ENCODE measurements around the gene VAMP5.

Gene VAMP5

GRCh38 chr2:85621338-85621737 is 37.1 kb downstream of the VAMP5 start:
- H3K4me3 ChIP-seq (ENCODE audit: control insufficient read depth in 1 of 7, extremely low read depth in 1 of 7, insufficient read depth in 4 of 7, low read depth in 2 of 7, low read length in 6 of 7): no peak overlapping the region
- peaks cover 6 to 11% (median 11%) of the 10 kb centered on the region in 4 experiments for H3K4me1 ChIP-seq (ENCODE audit: control extremely low read depth in 1 of 4, control insufficient read depth in 4 of 4, insufficient read depth in 4 of 4, low read length in 3 of 4)
- H3K9me3 ChIP-seq (ENCODE audit: control extremely low read depth in 1 of 5, control insufficient read depth in 4 of 5, insufficient read depth in 2 of 5, low read depth in 1 of 5, low read length in 4 of 5): no peaks in the 10 kb centered on the region
- CTCF ChIA-PET: interaction anchor here (0.8 to 5.7 kb wide), 8 partner anchors 8 to 108 kb away, joined by 3 to 38 read pairs (median 5); no protein-coding TSS in a partner anchor
- H3K27me3 ChIP-seq (replicated peaks in 2 of 5; ENCODE audit: control insufficient read depth in 4 of 5, insufficient read depth in 5 of 5, low read length in 4 of 5): no peaks in the 10 kb centered on the region
- POLR2A ChIA-PET: no interaction called here
- peaks cover 23 to 70% (median 44%) of the 10 kb centered on the region in 4 experiments for H3K36me3 ChIP-seq (ENCODE audit: control insufficient read depth in 4 of 4, insufficient read depth in 4 of 4, low read length in 3 of 4)
- no CpG with 5 or more reads among the region's 1 CpG for WGBS (ENCODE audit: insufficient coverage)
- DNase-seq: no peak
- H3K27ac ChIP-seq (ENCODE audit: insufficient read depth in 1 of 2, low read depth in 1 of 2, low read length in 2 of 2, poor library complexity in 1 of 2, severe bottlenecking in 2 of 2): no peak overlapping the region

GRCh38 chr2:85623991-85624390 is 39.8 kb downstream of the VAMP5 start:
- 86% methylated on average over 5 of the region's 5 CpGs for WGBS (ENCODE audit: insufficient coverage)
- DNase-seq: no peak
- Histone ChIP-seq H3K27ac (ENCODE audit: insufficient read depth in 1 of 2, low read depth in 1 of 2, low read length in 2 of 2, poor library complexity in 1 of 2, severe bottlenecking in 2 of 2) (no peak overlapping the region), H3K4me3 (ENCODE audit: control insufficient read depth in 1 of 7, extremely low read depth in 1 of 7, insufficient read depth in 4 of 7, low read depth in 2 of 7, low read length in 6 of 7) (no peak overlapping the region), H3K36me3 (ENCODE audit: control insufficient read depth in 4 of 4, insufficient read depth in 4 of 4, low read length in 3 of 4) (peaks cover 29 to 86% (median 57%) of the 10 kb centered on the region in 4 experiments), H3K4me1 (ENCODE audit: control extremely low read depth in 1 of 4, control insufficient read depth in 4 of 4, insufficient read depth in 4 of 4, low read length in 3 of 4) (no peaks in the 10 kb centered on the region), H3K27me3 (replicated peaks in 2 of 5; ENCODE audit: control insufficient read depth in 4 of 5, insufficient read depth in 5 of 5, low read length in 4 of 5) (no peaks in the 10 kb centered on the region), H3K9me3 (ENCODE audit: control extremely low read depth in 1 of 5, control insufficient read depth in 4 of 5, insufficient read depth in 2 of 5, low read depth in 1 of 5, low read length in 4 of 5) (no peaks in the 10 kb centered on the region)
- ChIA-PET CTCF (interaction anchor here (5.7 kb wide), 1 partner anchor 13 kb away, joined by 38 read pairs; no protein-coding TSS in a partner anchor), POLR2A (no interaction called here)

GRCh38 chr2:85628658-85629057 is 44.4 kb downstream of the VAMP5 start:
- Histone ChIP-seq H3K27ac (ENCODE audit: insufficient read depth in 1 of 2, low read depth in 1 of 2, low read length in 2 of 2, poor library complexity in 1 of 2, severe bottlenecking in 2 of 2) (peak overlapping the region in 1 of 2 experiments; percentile 34), H3K4me1 (ENCODE audit: control extremely low read depth in 1 of 4, control insufficient read depth in 4 of 4, insufficient read depth in 4 of 4, low read length in 3 of 4) (no peaks in the 10 kb centered on the region), H3K27me3 (replicated peaks in 2 of 5; ENCODE audit: control insufficient read depth in 4 of 5, insufficient read depth in 5 of 5, low read length in 4 of 5) (no peaks in the 10 kb centered on the region), H3K36me3 (ENCODE audit: control insufficient read depth in 4 of 4, insufficient read depth in 4 of 4, low read length in 3 of 4) (peaks cover 40 to 89% (median 63%) of the 10 kb centered on the region in 4 experiments), H3K4me3 (ENCODE audit: control insufficient read depth in 1 of 7, extremely low read depth in 1 of 7, insufficient read depth in 4 of 7, low read depth in 2 of 7, low read length in 6 of 7) (no peak overlapping the region), H3K9me3 (ENCODE audit: control extremely low read depth in 1 of 5, control insufficient read depth in 4 of 5, insufficient read depth in 2 of 5, low read depth in 1 of 5, low read length in 4 of 5) (no peaks in the 10 kb centered on the region)
- peak in 1 of 3 donors; percentile 17 for DNase-seq
- CTCF ChIA-PET: interaction anchor here (1.3 to 5.2 kb wide), 2 partner anchors 8 kb away, joined by 3 to 35 read pairs; no protein-coding TSS in a partner anchor
- 89% methylated on average over 1 of the region's 2 CpGs for WGBS (ENCODE audit: insufficient coverage)
- POLR2A ChIA-PET: interaction anchor here (1.0 to 1.2 kb wide), 2 partner anchors 8 to 67 kb away, joined by 3 to 4 read pairs; no protein-coding TSS in a partner anchor

DNA sequence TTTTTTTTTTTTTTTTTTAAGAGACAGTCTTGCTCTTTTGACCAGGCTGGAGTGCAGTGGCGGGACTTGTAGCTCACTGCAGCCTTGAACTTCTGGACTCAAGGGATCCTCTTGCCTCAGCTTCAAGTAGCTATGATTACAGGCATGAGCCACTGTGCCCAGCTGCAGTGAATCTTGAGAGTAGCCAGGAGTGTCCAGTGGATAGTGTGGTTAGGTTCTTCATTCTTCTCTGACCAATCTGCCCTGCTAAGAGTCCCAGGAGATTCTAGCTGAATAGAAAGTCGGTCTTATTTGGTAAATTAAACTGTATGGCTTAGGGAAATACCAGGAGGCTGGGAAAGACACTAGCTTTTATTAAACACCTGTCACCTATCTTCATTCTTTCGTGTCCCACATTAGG is 47.1 kb downstream of the VAMP5 start:
- 100% methylated on average over 1 of the region's 3 CpGs for WGBS (ENCODE audit: insufficient coverage)
- ChIA-PET CTCF (interaction anchor here (0.7 to 9.5 kb wide), 5 partner anchors 10 to 113 kb away, joined by 3 to 69 read pairs (median 5); partner anchors contain the start of gene SFTPB), POLR2A (no interaction called here)
- Histone ChIP-seq H3K27ac (ENCODE audit: insufficient read depth in 1 of 2, low read depth in 1 of 2, low read length in 2 of 2, poor library complexity in 1 of 2, severe bottlenecking in 2 of 2) (no peak overlapping the region), H3K36me3 (ENCODE audit: control insufficient read depth in 4 of 4, insufficient read depth in 4 of 4, low read length in 3 of 4) (peaks cover 36 to 85% (median 58%) of the 10 kb centered on the region in 4 experiments), H3K9me3 (ENCODE audit: control extremely low read depth in 1 of 5, control insufficient read depth in 4 of 5, insufficient read depth in 2 of 5, low read depth in 1 of 5, low read length in 4 of 5) (no peaks in the 10 kb centered on the region), H3K27me3 (replicated peaks in 2 of 5; ENCODE audit: control insufficient read depth in 4 of 5, insufficient read depth in 5 of 5, low read length in 4 of 5) (no peaks in the 10 kb centered on the region), H3K4me3 (ENCODE audit: control insufficient read depth in 1 of 7, extremely low read depth in 1 of 7, insufficient read depth in 4 of 7, low read depth in 2 of 7, low read length in 6 of 7) (no peak overlapping the region), H3K4me1 (ENCODE audit: control extremely low read depth in 1 of 4, control insufficient read depth in 4 of 4, insufficient read depth in 4 of 4, low read length in 3 of 4) (no peaks in the 10 kb centered on the region)
- no peak for DNase-seq

GRCh38 chr2:85635011-85635410 is 50.8 kb downstream of the VAMP5 start:
- H3K4me3 ChIP-seq (ENCODE audit: control insufficient read depth in 1 of 7, extremely low read depth in 1 of 7, insufficient read depth in 4 of 7, low read depth in 2 of 7, low read length in 6 of 7): no peak overlapping the region
- 86% methylated on average over 5 of the region's 8 CpGs for WGBS (ENCODE audit: insufficient coverage)
- POLR2A ChIA-PET: no interaction called here
- H3K4me1 ChIP-seq (ENCODE audit: control extremely low read depth in 1 of 4, control insufficient read depth in 4 of 4, insufficient read depth in 4 of 4, low read length in 3 of 4): no peaks in the 10 kb centered on the region
- no peak for DNase-seq
- no peak overlapping the region for H3K27ac ChIP-seq (ENCODE audit: insufficient read depth in 1 of 2, low read depth in 1 of 2, low read length in 2 of 2, poor library complexity in 1 of 2, severe bottlenecking in 2 of 2)
- CTCF ChIA-PET: interaction anchor here (0.8 to 9.5 kb wide), 11 partner anchors 8 to 444 kb away, joined by 3 to 69 read pairs (median 17); no protein-coding TSS in a partner anchor
- no peaks in the 10 kb centered on the region for H3K27me3 ChIP-seq (replicated peaks in 2 of 5; ENCODE audit: control insufficient read depth in 4 of 5, insufficient read depth in 5 of 5, low read length in 4 of 5)
- no peaks in the 10 kb centered on the region for H3K9me3 ChIP-seq (ENCODE audit: control extremely low read depth in 1 of 5, control insufficient read depth in 4 of 5, insufficient read depth in 2 of 5, low read depth in 1 of 5, low read length in 4 of 5)
- peaks cover 39 to 85% (median 60%) of the 10 kb centered on the region in 4 experiments for H3K36me3 ChIP-seq (ENCODE audit: control insufficient read depth in 4 of 4, insufficient read depth in 4 of 4, low read length in 3 of 4)

GRCh38 chr2:85635636-85636035 is 51.4 kb downstream of the VAMP5 start:
- WGBS (ENCODE audit: insufficient coverage): 95% methylated on average over 3 of the region's 4 CpGs
- ChIA-PET POLR2A (no interaction called here), CTCF (interaction anchor here (0.8 to 9.5 kb wide), 13 partner anchors 8 to 179 kb away, joined by 3 to 69 read pairs (median 6); partner anchors contain the start of gene GGCX)
- DNase-seq: no peak
- peak overlapping the region in 1 of 2 experiments; percentile 29 for H3K27ac ChIP-seq (ENCODE audit: insufficient read depth in 1 of 2, low read depth in 1 of 2, low read length in 2 of 2, poor library complexity in 1 of 2, severe bottlenecking in 2 of 2)
- no peak overlapping the region for H3K4me3 ChIP-seq (ENCODE audit: control insufficient read depth in 1 of 7, extremely low read depth in 1 of 7, insufficient read depth in 4 of 7, low read depth in 2 of 7, low read length in 6 of 7)
- no peaks in the 10 kb centered on the region for H3K4me1 ChIP-seq (ENCODE audit: control extremely low read depth in 1 of 4, control insufficient read depth in 4 of 4, insufficient read depth in 4 of 4, low read length in 3 of 4)
- H3K27me3 ChIP-seq (replicated peaks in 2 of 5; ENCODE audit: control insufficient read depth in 4 of 5, insufficient read depth in 5 of 5, low read length in 4 of 5): no peaks in the 10 kb centered on the region
- H3K9me3 ChIP-seq (ENCODE audit: control extremely low read depth in 1 of 5, control insufficient read depth in 4 of 5, insufficient read depth in 2 of 5, low read depth in 1 of 5, low read length in 4 of 5): no peaks in the 10 kb centered on the region
- peaks cover 34 to 84% (median 57%) of the 10 kb centered on the region in 4 experiments for H3K36me3 ChIP-seq (ENCODE audit: control insufficient read depth in 4 of 4, insufficient read depth in 4 of 4, low read length in 3 of 4)

DNA sequence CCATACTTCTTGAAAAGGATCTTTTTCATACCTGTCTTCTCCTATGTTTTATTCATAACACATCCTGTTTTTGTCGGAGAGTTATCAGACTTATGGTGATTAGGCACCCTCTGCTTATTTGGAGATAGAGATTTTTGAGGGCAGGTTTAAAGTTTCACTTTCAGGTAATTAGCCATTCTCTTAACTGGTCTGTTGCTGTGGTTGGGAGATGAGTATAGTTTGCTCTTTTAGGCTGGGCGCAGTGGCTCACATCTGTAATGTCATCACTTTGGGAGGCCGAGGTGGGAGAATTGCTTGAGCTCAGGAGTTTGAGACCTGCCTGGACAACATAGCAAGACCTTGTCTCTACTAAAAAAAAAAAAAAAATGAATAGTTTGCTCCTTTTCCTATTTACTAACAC is 58.5 kb downstream of the VAMP5 start:
- DNase-seq: no peak
- no peaks in the 10 kb centered on the region for H3K4me1 ChIP-seq (ENCODE audit: control extremely low read depth in 1 of 4, control insufficient read depth in 4 of 4, insufficient read depth in 4 of 4, low read length in 3 of 4)
- ChIA-PET CTCF (interaction anchor here (1.3 to 7.4 kb wide), 3 partner anchors 8 to 32 kb away, joined by 3 to 69 read pairs (median 5); no protein-coding TSS in a partner anchor), POLR2A (no interaction called here)
- 100% methylated on average over 1 of the region's 3 CpGs for whole genome bisulfite sequencing (ENCODE audit: insufficient coverage)
- H3K27me3 ChIP-seq (replicated peaks in 2 of 5; ENCODE audit: control insufficient read depth in 4 of 5, insufficient read depth in 5 of 5, low read length in 4 of 5): no peaks in the 10 kb centered on the region
- no peak overlapping the region for H3K27ac ChIP-seq (ENCODE audit: insufficient read depth in 1 of 2, low read depth in 1 of 2, low read length in 2 of 2, poor library complexity in 1 of 2, severe bottlenecking in 2 of 2)
- no peaks in the 10 kb centered on the region for H3K9me3 ChIP-seq (ENCODE audit: control extremely low read depth in 1 of 5, control insufficient read depth in 4 of 5, insufficient read depth in 2 of 5, low read depth in 1 of 5, low read length in 4 of 5)
- H3K36me3 ChIP-seq (ENCODE audit: control insufficient read depth in 4 of 4, insufficient read depth in 4 of 4, low read length in 3 of 4): peaks cover 34 to 91% (median 61%) of the 10 kb centered on the region in 4 experiments
- no peak overlapping the region for H3K4me3 ChIP-seq (ENCODE audit: control insufficient read depth in 1 of 7, extremely low read depth in 1 of 7, insufficient read depth in 4 of 7, low read depth in 2 of 7, low read length in 6 of 7)

Measured in common myeloid progenitor, CD34-positive (primary cell).